ENCODE results near the gene HSPA4. TPM values are rescaled to one million over a fixed set of nuclear protein-coding genes. Genes with fewer than 3 reads are reported as not detected.

The HSPA4 gene
- total and polyA plus RNA-seq, 2 of the 13 experiments (the other 11 are each of a cell fraction or from before 2014, with no cell fraction given) = 36.6 to 231 TPM

GRCh38 chr5:133121080-133121479, 69.3 kb downstream of the HSPA4 start:
- no peak for TF ChIP-seq ZSCAN9 (CRISPR knock-in tag; IDR thresholded peaks at IDR 0.05; ENCODE audit: borderline replicate concordance)
- TF ChIP-seq ZNF672 (CRISPR knock-in tag; IDR thresholded peaks at IDR 0.05) = no peak
- no peak for TF ChIP-seq ZNF552 (CRISPR knock-in tag; IDR thresholded peaks at IDR 0.05; ENCODE audit: borderline replicate concordance)
- DNase-seq (ENCODE audit: low spot score) = no peak
- Histone ChIP-seq H2AFZ (ENCODE audit: low read length) (no peak overlapping the region), H3K36me3 (replicated peaks in 1 of 2; ENCODE audit: control insufficient read depth in 1 of 2, insufficient read depth in 2 of 2, low read length in 2 of 2) (no peaks in the 10 kb centered on the region), H3K9ac (ENCODE audit: insufficient read depth, low read depth, low read length) (no peak overlapping the region), H3K27ac (ENCODE audit: extremely low read length, insufficient read depth, low read length) (no peak overlapping the region), H3K27me3 (ENCODE audit: control insufficient read depth in 1 of 2, insufficient read depth in 2 of 2, low read length in 2 of 2) (peaks cover 3 to 15% of the 10 kb centered on the region in 2 experiments; a peak in 2 of 5 replicates), H3K9me3 (ENCODE audit: low read length) (no peaks in the 10 kb centered on the region), H3K4me2 (ENCODE audit: low read depth, low read length) (no peak overlapping the region), H3K4me1 (ENCODE audit: insufficient read depth, low read length) (peaks cover 11% of the 10 kb centered on the region), H3K4me3 (replicated peaks in 1 of 3; ENCODE audit: insufficient read depth in 1 of 3, low read depth in 2 of 3, low read length in 3 of 3) (no peak overlapping the region), H3K79me2 (ENCODE audit: insufficient read depth, low read length) (no peaks in the 10 kb centered on the region), H4K20me1 (ENCODE audit: insufficient read depth, low read length) (no peaks in the 10 kb centered on the region)
- no TSS peak for BruUV-seq (replicated peaks)
- peak; percentile 34 for ATAC-seq
- ChIA-PET POLR2A (no interaction called here), CTCF (ENCODE audit: low intra/inter-chr PET ratio, low total read pairs) (no interaction called here)
- in situ Hi-C loops (cut with HindIII; ENCODE audit: extremely low pct_ligation_motif_present, low pct_unique_long_range_greater_than_20kb) (no loop called here), intact Hi-C loops (cut with micrococcal nuclease; ENCODE audit: unreplicated experiment) (no loop called here)
- FAIRE-seq = no peak
- 0% methylated on average over 2 of the region's 2 CpGs for WGBS (ENCODE audit: low lambda C conversion rate)

- Histone ChIP-seq H4K20me1 (ENCODE audit: insufficient read depth, low read length) (no peaks in the 10 kb centered on the region), H3K9ac (ENCODE audit: insufficient read depth, low read depth, low read length) (no peak overlapping the region), H3K9me3 (ENCODE audit: low read length) (no peaks in the 10 kb centered on the region), H3K27me3 (ENCODE audit: control insufficient read depth in 1 of 2, insufficient read depth in 2 of 2, low read length in 2 of 2) (peaks cover 3 to 15% of the 10 kb centered on the region in 2 experiments; a peak in 2 of 5 replicates), H3K79me2 (ENCODE audit: insufficient read depth, low read length) (no peaks in the 10 kb centered on the region), H3K4me3 (replicated peaks in 1 of 3; ENCODE audit: insufficient read depth in 1 of 3, low read depth in 2 of 3, low read length in 3 of 3) (no peak overlapping the region), H3K4me2 (ENCODE audit: low read depth, low read length) (no peak overlapping the region), H3K27ac (ENCODE audit: extremely low read length, insufficient read depth, low read length) (no peak overlapping the region), H3K4me1 (ENCODE audit: insufficient read depth, low read length) (peaks cover 11% of the 10 kb centered on the region), H2AFZ (ENCODE audit: low read length) (no peak overlapping the region), H3K36me3 (replicated peaks in 1 of 2; ENCODE audit: control insufficient read depth in 1 of 2, insufficient read depth in 2 of 2, low read length in 2 of 2) (no peaks in the 10 kb centered on the region)
- in situ Hi-C loops (cut with HindIII; ENCODE audit: extremely low pct_ligation_motif_present, low pct_unique_long_range_greater_than_20kb) = no loop called here
- POLR2A ChIA-PET = no interaction called here
- intact Hi-C loops (cut with micrococcal nuclease; ENCODE audit: unreplicated experiment) = no loop called here
- no TSS peak for BruUV-seq (replicated peaks)
- FAIRE-seq (no peak), ATAC-seq (peak; percentile 43), DNase-seq (ENCODE audit: low spot score) (no peak)
- CTCF ChIA-PET (ENCODE audit: low intra/inter-chr PET ratio, low total read pairs) = no interaction called here
- TF ChIP-seq SRF (IDR thresholded peaks at IDR 0.05; ENCODE audit: low read depth, low read length) (peak; percentile 35; the same call in 1 of the 2 replicates), ZNF44 (CRISPR knock-in tag; IDR thresholded peaks at IDR 0.05) (no peak)
- WGBS (ENCODE audit: low lambda C conversion rate) = 58% methylated on average over 6 of the region's 9 CpGs
Observed at GRCh38 chr5:133121611-133122150, 69.9 kb downstream of the HSPA4 start.
